Thoracic aorta (tissue), 2 donors: Measurements from ENCODE around the gene LAPTM5. TPM values are rescaled to one million over a fixed set of nuclear protein-coding genes. Genes with fewer than 3 reads are reported as not detected.

ENCODE experiments used
- ATAC-seq: fragments of 150-250 bp; one replicate; pipeline ENCODE4 v1.8.0; 2017; ENCODE audit warnings: low read depth; ENCODE audit not compliant: insufficient number of reproducible peaks, low FRiP score
- DNase-seq: peaks from one replicate; pipeline ENCODE4 v3.0.0-alpha.2; 2020; ENCODE audit warnings: low spot score
- H3K27ac ChIP-seq, 2 donors: fragments of 200-600 bp; sonication (generic); 1 replicate in 1 of 2; 2 replicates in 1 of 2; pipeline ENCODE4 v1.5.1; 2016; ENCODE audit warnings: mild to moderate bottlenecking in 2 of 2, moderate library complexity in 2 of 2
- H3K27me3 ChIP-seq: fragments of 200-600 bp; sonication (generic); replicated peaks from 2 replicates; pipeline ENCODE4 v1.6.0; 2016; ENCODE audit warnings: mild to moderate bottlenecking; ENCODE audit not compliant: insufficient read depth
- H3K36me3 ChIP-seq: fragments of 200-600 bp; sonication (generic); one replicate; pipeline ENCODE4 v1.5.1; 2016
- H3K4me1 ChIP-seq, 2 donors: fragments of 200-600 bp; sonication (generic); 1 replicate in 1 of 2; 2 replicates in 1 of 2; pipeline versions ENCODE4 v1.5.1 to v1.6.0; 2016; ENCODE audit warnings: low read depth in 2 of 2, mild to moderate bottlenecking in 1 of 2; ENCODE audit not compliant: control insufficient read depth in 1 of 2
- H3K4me3 ChIP-seq: fragments of 200-600 bp; sonication (generic); 2 replicates; pipeline ENCODE4 v1.5.1; 2016; ENCODE audit warnings: mild to moderate bottlenecking
- H3K9me3 ChIP-seq: fragments of 200-600 bp; sonication (generic); 2 replicates; pipeline ENCODE4 v1.5.1; 2016
- total RNA-seq, 2 donors: library from RNA; depleted of rRNA; stranded (reverse); fragments of >200 nt; gene quantifications; one replicate each; pipeline versions ENCODE4 v1.1.0 to v1.2.3, GENCODE V29; 2016
- TF ChIP-seq, protein P1 (sequence below): fragments of 200-600 bp; sonication (generic); IDR thresholded peaks from one replicate; pipeline ENCODE4 v1.5.1; 2019; ENCODE audit warnings: antibody characterized with exemption

Gene LAPTM5
- total RNA-seq, 2 donors from 2014 or later: 91.0 to 127 TPM

DNA sequence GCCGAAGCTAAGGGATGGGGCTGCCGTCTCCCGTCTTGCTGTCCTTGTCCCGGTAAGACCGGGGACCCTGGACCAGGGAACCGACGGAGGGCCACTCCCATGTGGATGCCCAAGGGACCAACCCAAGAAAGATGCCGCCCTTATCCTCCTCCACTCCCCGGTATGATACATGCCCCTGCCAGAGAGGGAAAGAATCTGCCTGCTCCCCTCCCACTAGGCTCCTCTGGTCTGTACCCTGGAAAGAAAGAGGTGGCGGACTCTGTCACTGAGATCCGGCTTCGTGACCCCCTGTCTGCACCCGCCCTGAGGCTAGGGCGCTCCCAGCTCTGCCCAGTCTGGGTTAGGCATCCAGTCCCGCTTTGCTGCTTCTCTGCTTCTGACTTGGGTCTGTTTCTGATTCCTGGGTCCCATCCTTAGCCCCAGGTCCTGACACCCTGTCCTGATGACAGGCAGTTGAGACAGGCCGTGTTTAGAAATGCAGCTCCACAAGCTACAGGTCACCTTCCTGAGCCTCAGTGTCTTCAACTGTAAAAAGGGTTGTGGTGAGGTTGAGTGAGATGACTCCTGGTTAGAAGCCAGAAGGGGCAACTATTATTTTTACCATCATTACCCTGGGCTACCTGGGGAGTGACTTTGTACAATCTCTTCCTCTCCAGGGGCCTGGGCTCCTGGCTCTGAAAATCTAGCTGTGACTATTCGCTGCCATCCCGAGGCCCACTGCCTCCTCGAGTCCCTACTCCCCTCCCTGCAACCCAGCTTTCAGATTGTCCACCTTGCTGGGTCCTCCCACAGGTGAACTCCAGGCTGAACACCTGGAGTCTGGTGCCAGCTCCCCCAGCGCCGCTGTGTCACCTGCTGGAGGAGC lies 37.9 kb downstream of the LAPTM5 start:
- H3K36me3 ChIP-seq: no peaks in the 10 kb centered on the region
- H3K27ac ChIP-seq: peak overlapping the region; percentile 96 to 100
- DNase-seq (no peak), ATAC-seq (no peak)
- no peaks in the 10 kb centered on the region for H3K9me3 ChIP-seq
- peaks cover 3 to 4% of the 10 kb centered on the region in 2 donors for H3K4me1 ChIP-seq
- TF ChIP-seq, protein P1, sequence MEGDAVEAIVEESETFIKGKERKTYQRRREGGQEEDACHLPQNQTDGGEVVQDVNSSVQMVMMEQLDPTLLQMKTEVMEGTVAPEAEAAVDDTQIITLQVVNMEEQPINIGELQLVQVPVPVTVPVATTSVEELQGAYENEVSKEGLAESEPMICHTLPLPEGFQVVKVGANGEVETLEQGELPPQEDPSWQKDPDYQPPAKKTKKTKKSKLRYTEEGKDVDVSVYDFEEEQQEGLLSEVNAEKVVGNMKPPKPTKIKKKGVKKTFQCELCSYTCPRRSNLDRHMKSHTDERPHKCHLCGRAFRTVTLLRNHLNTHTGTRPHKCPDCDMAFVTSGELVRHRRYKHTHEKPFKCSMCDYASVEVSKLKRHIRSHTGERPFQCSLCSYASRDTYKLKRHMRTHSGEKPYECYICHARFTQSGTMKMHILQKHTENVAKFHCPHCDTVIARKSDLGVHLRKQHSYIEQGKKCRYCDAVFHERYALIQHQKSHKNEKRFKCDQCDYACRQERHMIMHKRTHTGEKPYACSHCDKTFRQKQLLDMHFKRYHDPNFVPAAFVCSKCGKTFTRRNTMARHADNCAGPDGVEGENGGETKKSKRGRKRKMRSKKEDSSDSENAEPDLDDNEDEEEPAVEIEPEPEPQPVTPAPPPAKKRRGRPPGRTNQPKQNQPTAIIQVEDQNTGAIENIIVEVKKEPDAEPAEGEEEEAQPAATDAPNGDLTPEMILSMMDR: peak; percentile 5
- no peaks in the 10 kb centered on the region for H3K27me3 ChIP-seq
- peak overlapping the region; percentile 89 for H3K4me3 ChIP-seq

DNA sequence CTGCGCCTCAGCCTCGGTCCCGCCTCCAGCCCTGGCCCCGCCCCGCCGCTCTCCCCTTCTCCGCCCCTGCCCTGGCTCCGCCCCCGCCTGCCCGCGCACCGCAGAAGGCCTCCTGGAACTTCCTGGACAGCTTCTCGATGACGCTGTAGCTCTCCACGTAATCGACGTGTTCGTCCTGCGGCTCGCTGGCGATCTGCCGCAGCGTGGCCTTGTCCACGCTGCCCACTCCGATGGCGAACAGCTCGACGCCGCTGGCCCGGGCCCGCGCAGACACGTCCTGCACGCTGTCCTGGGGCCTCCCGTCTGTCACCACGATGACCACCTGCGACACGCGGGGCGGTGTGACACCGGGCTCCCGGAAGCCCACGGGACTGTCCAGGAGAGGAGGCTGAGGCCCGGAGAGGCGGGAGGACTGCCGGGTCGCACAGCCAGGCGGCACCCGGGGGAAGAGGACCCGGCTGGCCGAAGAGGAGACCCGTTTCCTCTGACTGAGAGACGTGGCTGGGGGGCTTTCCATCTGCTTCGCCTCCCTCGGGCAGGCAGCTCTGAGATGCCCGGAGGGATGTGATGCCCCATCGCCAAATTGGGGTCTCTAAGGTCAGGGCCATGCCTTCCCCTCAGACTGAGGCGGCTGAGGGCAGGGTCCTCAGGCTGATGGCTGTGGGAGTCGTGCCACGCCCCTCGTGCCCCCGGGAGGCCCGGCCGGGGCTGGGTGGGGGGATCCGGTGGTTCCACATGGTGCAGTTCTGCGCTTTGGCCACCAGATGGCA lies 38.8 kb downstream of the LAPTM5 start:
- no peaks in the 10 kb centered on the region for H3K9me3 ChIP-seq
- peak; percentile 86 for ATAC-seq

DNA sequence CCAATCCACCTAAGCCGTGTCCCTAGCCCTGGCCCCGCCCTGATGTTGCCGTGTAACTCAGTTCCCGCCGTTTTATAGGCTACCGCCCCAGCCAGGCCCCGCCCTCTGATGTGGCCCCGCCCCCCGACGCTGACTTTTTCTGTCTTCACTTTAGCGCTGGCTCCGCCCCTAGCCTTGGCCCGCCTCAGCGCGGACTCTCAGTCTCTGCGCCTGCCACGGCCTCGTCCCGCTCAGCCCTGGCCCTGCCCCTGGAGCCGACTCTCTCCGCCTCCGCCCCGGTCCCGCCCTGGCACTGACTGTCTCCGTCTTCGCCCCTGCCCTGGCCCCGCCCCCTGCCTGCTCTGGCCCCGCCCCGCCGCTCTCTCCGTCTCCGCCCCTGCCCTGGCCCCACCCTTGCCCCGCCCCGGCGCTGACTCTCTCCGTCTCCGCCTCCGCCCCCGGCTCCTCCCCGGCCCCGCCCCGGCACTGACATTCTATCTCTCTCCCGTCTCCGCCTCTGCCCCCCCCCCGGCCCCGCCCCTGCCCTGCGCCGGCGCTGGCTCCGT lies 39.4 kb downstream of the LAPTM5 start:
- Histone ChIP-seq H3K4me1 (peaks cover 3 to 4% of the 10 kb centered on the region in 2 donors), H3K27ac (peak overlapping the region; percentile 65 to 72), H3K27me3 (no peaks in the 10 kb centered on the region), H3K36me3 (no peaks in the 10 kb centered on the region), H3K9me3 (no peaks in the 10 kb centered on the region), H3K4me3 (peak overlapping the region; percentile 67)
- peak; percentile 77 for ATAC-seq
- TF ChIP-seq, protein P1: no peak
- DNase-seq: peak; percentile 98

More for the DNA sequence above, 38.8 kb downstream of the LAPTM5 start:
- Histone ChIP-seq H3K27me3 (no peaks in the 10 kb centered on the region), H3K36me3 (no peaks in the 10 kb centered on the region), H3K27ac (peak overlapping the region; percentile 96 to 100), H3K4me1 (peaks cover 3 to 4% of the 10 kb centered on the region in 2 donors), H3K4me3 (peak overlapping the region; percentile 89)
- DNase-seq: peak; percentile 36
- TF ChIP-seq, protein P1: peak; percentile 99

DNA sequence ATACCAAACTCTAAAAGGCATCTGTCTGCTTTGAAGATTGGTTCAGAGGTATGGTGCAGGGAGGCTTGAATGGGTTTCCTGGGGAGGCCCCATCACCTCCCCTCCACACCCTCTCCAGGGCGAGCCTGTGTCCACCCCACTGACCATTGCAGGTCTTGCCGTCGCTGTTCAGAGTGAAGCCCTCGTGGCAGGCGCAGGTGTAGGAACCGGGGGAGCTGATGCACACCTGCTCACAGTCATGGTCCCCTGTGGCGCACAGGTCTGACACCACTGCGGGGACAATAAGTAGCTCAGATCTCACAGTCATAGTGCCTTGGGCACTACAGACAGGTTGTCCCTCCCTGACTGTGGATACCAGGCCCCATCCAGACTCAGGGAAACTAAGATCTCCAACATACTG lies 40.9 kb downstream of the LAPTM5 start:
- no peak for ATAC-seq
- H3K36me3 ChIP-seq: no peaks in the 10 kb centered on the region
- no peaks in the 10 kb centered on the region for H3K9me3 ChIP-seq
- H3K4me1 ChIP-seq: peaks cover 3 to 4% of the 10 kb centered on the region in 2 donors
- H3K27ac ChIP-seq: no peak overlapping the region
- TF ChIP-seq, protein P1: no peak
- no peak overlapping the region for H3K4me3 ChIP-seq
- no peak for DNase-seq
- H3K27me3 ChIP-seq: no peaks in the 10 kb centered on the region

DNA sequence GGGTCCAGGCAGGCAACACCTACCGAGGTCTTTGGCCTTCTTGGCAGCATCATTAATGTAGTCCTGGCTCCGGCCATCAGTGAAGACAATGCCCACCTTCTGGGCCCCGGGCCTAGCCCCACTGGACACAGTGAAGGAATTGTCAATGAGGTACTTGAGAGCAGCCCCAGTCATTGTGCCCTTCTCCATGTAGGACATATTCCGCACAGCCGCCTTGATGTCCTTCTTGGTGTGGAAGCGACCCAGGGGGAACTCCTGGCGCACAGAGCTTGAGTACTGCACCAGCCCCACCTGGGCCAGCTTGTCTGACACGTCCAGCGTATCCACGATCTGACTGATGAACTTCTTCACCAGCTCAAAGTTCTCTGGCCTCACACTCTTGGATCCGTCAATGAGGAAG lies 41.7 kb downstream of the LAPTM5 start:
- no peak overlapping the region for H3K4me3 ChIP-seq
- H3K9me3 ChIP-seq: no peaks in the 10 kb centered on the region
- TF ChIP-seq, protein P1: no peak
- H3K27ac ChIP-seq: no peak overlapping the region
- ATAC-seq (no peak), DNase-seq (no peak)
- peaks cover 3 to 4% of the 10 kb centered on the region in 2 donors for H3K4me1 ChIP-seq
- H3K27me3 ChIP-seq: no peaks in the 10 kb centered on the region
- no peaks in the 10 kb centered on the region for H3K36me3 ChIP-seq
